ENCODE measurements around the gene CTXN1. TPM values are rescaled to one million over a fixed set of nuclear protein-coding genes. Genes with fewer than 3 reads are reported as not detected.

The CTXN1 gene
- total and polyA plus RNA-seq, 2 donors (not counting 3 experiments of a cell fraction or from before 2014, with no cell fraction given) = 16.0 to 27.6 TPM

DNA sequence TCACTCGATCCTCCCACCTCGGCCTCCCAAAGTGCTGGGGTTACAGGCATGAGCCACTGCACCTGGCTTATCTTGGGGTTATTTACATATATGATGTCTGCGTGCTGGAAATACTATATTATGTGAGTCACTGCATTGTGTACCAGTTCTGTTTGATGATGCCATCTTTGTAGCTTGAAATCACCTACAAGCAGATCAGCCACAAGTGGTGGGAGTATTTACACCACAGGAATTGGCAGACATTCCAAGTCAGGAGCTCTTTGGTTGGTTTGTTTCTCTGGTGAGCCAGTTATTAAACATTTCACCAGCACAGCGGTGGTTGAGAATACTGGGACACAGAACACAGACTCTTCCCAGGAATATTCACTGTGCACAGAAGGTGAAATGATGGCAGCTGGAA lies 22.0 kb upstream of the CTXN1 start:
- POLR2A ChIA-PET = no interaction called here
- Histone ChIP-seq H2AFZ (ENCODE audit: low read depth, low read length) (no peak overlapping the region), H3K36me3 (ENCODE audit: control insufficient read depth in 2 of 2, extremely low read depth in 1 of 2, insufficient read depth in 2 of 2, low read length in 2 of 2) (no peaks in the 10 kb centered on the region), H3K27ac (ENCODE audit: insufficient read depth, low read depth, low read length) (no peak overlapping the region), H3K4me1 (ENCODE audit: control insufficient read depth, extremely low read depth, insufficient read depth, low read length) (peaks cover 8% of the 10 kb centered on the region), H3K4me2 (ENCODE audit: insufficient read depth, low read length) (no peak overlapping the region), H3K27me3 (ENCODE audit: control insufficient read depth in 2 of 2, insufficient read depth in 2 of 2, low read length in 2 of 2) (no peaks in the 10 kb centered on the region), H3K9ac (replicated peaks; ENCODE audit: extremely low read depth, insufficient read depth, low read length) (no peak overlapping the region), H3K9me1 (replicated peaks; ENCODE audit: control insufficient read depth, extremely low read depth, insufficient read depth, low read length) (no peaks in the 10 kb centered on the region), H4K20me1 (replicated peaks; ENCODE audit: control insufficient read depth, extremely low read depth, insufficient read depth, low read length) (no peaks in the 10 kb centered on the region), H3K4me3 (replicated peaks in 1 of 3; ENCODE audit: insufficient read depth in 1 of 3, low read depth in 1 of 3, low read length in 3 of 3) (no peak overlapping the region), H3K79me2 (ENCODE audit: control insufficient read depth, insufficient read depth, low read length) (peaks cover 4% of the 10 kb centered on the region), H3K9me3 (replicated peaks; ENCODE audit: control insufficient read depth, insufficient read depth, low read length) (no peaks in the 10 kb centered on the region)
- TF ChIP-seq MYC (IDR thresholded peaks at IDR 0.05; ENCODE audit: low read depth, low read length) (no peak), JUN (IDR thresholded peaks at IDR 0.05; ENCODE audit: borderline replicate concordance, insufficient read depth, insufficient read length, low read depth) (no peak), GATA2 (IDR thresholded peaks at IDR 0.05; ENCODE audit: insufficient read depth, insufficient read length, low read depth, low read length) (no peak), FOS (IDR thresholded peaks at IDR 0.05; ENCODE audit: borderline replicate concordance, insufficient read depth, low read length) (no peak)
- TF ChIP-seq, protein P1, sequence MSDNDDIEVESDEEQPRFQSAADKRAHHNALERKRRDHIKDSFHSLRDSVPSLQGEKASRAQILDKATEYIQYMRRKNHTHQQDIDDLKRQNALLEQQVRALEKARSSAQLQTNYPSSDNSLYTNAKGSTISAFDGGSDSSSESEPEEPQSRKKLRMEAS (IDR thresholded peaks at IDR 0.05; ENCODE audit: insufficient read depth, insufficient read length) = no peak
- TF ChIP-seq, protein P2, sequence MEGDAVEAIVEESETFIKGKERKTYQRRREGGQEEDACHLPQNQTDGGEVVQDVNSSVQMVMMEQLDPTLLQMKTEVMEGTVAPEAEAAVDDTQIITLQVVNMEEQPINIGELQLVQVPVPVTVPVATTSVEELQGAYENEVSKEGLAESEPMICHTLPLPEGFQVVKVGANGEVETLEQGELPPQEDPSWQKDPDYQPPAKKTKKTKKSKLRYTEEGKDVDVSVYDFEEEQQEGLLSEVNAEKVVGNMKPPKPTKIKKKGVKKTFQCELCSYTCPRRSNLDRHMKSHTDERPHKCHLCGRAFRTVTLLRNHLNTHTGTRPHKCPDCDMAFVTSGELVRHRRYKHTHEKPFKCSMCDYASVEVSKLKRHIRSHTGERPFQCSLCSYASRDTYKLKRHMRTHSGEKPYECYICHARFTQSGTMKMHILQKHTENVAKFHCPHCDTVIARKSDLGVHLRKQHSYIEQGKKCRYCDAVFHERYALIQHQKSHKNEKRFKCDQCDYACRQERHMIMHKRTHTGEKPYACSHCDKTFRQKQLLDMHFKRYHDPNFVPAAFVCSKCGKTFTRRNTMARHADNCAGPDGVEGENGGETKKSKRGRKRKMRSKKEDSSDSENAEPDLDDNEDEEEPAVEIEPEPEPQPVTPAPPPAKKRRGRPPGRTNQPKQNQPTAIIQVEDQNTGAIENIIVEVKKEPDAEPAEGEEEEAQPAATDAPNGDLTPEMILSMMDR (IDR thresholded peaks at IDR 0.05; ENCODE audit: extremely low read depth in 1 of 2, insufficient read depth in 1 of 2, low read depth in 1 of 2, low read length in 2 of 2) = no peak
- FAIRE-seq (no peak), DNase-seq (ENCODE audit: low read depth, low spot score) (no peak)
- CTCF ChIA-PET = no interaction called here
- dilution Hi-C loops (cut with MboI; ENCODE audit: extremely low pct_ligation_motif_present, low sequenced_read_pairs) = no loop called here
- intact Hi-C loops (cut with micrococcal nuclease) = no loop called here
- BruUV-seq (replicated peaks) = no TSS peak
